ENCODE data around the gene ZNF550. TPM values are rescaled to one million over a fixed set of nuclear protein-coding genes. Genes with fewer than 3 reads are reported as not detected.
"Not testable (repeated sequence)": the region's sequence is repeated elsewhere in the genome, so short reads cannot be mapped to it uniquely, and the experiment has no call there.

The ZNF550 gene
- total and polyA plus RNA-seq, 3 experiments from 2014 or later, result 9.6 to 13.5 (median 10.3) TPM

DNA sequence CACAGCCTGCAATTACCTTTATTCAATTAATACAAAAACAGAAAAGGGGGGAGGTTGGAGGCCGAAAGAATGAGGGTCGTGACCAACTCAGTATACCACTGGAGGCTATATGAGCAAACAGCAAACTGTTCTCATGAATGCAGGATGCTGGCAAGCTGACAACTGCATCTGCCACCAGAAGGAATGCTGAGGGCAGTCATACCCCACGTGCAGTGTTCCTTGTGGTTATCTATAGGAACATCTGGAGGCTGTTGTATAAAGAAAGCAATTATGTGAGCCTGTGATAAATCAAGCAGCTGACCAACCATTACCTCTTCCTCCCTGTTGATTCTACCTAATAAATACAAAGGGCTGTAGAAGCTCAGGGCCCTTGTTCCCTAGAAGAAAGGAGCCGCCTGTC is 41.6 kb downstream of the ZNF550 start:
- H3K27ac ChIP-seq (ENCODE audit: low read depth, low read length); POLR2A ChIA-PET; H3K4me3 ChIP-seq (ENCODE audit: low read length); H3K4me1 Mint-ChIP-seq; H3K27ac Mint-ChIP-seq; H3K36me3 ChIP-seq (ENCODE audit: insufficient read depth, low read length); H3K4me1 ChIP-seq (ENCODE audit: insufficient read depth, low read length); CTCF ChIA-PET; H3K27me3 ChIP-seq (ENCODE audit: insufficient read depth, low read length, poor library complexity, severe bottlenecking); H3K27me3 Mint-ChIP-seq; DNase-seq; H3K4me3 Mint-ChIP-seq: not testable (repeated sequence)
- H3K9me3 Mint-ChIP-seq, result peaks cover 33 to 77% (median 67%) of the 10 kb centered on the region in 5 donors
- peaks cover 26% of the 10 kb centered on the region for H3K9me3 ChIP-seq (ENCODE audit: low read length)
- peaks cover 20 to 62% (median 46%) of the 10 kb centered on the region in 3 donors for H3K36me3 Mint-ChIP-seq

DNA sequence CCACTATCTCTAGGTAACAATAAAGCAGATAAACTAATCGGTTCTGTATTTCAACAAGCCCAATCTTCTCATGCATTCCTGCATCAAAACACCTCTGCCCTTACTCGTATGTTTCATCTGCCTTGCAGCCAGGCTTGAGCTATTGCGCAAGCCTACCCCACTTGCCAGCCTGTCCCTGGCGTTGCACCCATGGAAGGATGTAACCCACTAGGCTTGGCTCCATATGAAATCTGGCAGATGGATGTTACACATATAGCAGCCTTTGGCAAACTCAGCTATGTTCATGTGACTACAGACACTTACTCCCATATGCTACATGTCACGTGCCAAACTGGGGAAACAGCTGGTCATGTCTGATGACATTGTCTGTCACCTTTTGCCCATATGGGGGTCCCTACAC is 44.4 kb downstream of the ZNF550 start:
- no peaks in the 10 kb centered on the region for H3K27me3 ChIP-seq (ENCODE audit: insufficient read depth, low read length, poor library complexity, severe bottlenecking)
- Mint-ChIP-seq H3K27ac (no peak overlapping the region), H3K27me3 (peaks cover 0 to 1% of the 10 kb centered on the region in 2 donors), H3K4me3 (no peak overlapping the region), H3K36me3 (peaks cover 27 to 71% (median 57%) of the 10 kb centered on the region in 3 donors), H3K9me3 (peaks cover 46 to 87% (median 76%) of the 10 kb centered on the region in 5 donors), H3K4me1 (no peaks in the 10 kb centered on the region)
- DNase-seq, result no peak
- peaks cover 8% of the 10 kb centered on the region for H3K36me3 ChIP-seq (ENCODE audit: insufficient read depth, low read length)
- ChIA-PET POLR2A (no interaction called here), CTCF (no interaction called here)
- H3K4me1 ChIP-seq (ENCODE audit: insufficient read depth, low read length), result no peaks in the 10 kb centered on the region
- H3K4me3 ChIP-seq (ENCODE audit: low read length), result no peak overlapping the region
- no peak overlapping the region for H3K27ac ChIP-seq (ENCODE audit: low read depth, low read length)
- H3K9me3 ChIP-seq (ENCODE audit: low read length), result peaks cover 35% of the 10 kb centered on the region

DNA sequence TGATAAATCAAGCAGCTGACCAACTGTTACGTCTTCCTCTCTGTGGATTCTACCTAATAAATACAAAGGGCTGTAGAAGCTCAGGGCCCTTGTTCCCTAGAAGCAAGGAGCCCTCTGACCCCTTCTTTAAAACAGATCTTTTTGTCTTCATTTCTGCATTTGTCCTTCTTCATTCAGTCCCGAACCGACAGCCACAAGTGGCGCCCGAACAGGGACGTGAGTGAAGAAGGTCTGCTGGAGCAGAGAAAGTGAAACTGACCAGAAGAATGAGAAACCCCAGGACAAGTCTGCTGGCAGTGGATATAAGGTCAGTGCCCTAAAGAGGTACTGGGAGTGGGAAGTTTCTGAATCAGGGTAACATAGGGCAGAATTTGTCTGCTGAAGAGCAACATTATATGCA is 46.8 kb downstream of the ZNF550 start:
- ChIA-PET CTCF (no interaction called here), POLR2A (no interaction called here)
- peaks cover 61 to 90% (median 84%) of the 10 kb centered on the region in 5 donors for H3K9me3 Mint-ChIP-seq
- H3K4me3 Mint-ChIP-seq, result no peak overlapping the region
- H3K36me3 ChIP-seq (ENCODE audit: insufficient read depth, low read length), result peaks cover 8% of the 10 kb centered on the region
- peaks cover 38 to 82% (median 76%) of the 10 kb centered on the region in 3 donors for H3K36me3 Mint-ChIP-seq
- H3K27me3 ChIP-seq (ENCODE audit: insufficient read depth, low read length, poor library complexity, severe bottlenecking), result no peaks in the 10 kb centered on the region
- DNase-seq, result no peak
- H3K27ac Mint-ChIP-seq, result no peak overlapping the region
- peaks cover 42% of the 10 kb centered on the region for H3K9me3 ChIP-seq (ENCODE audit: low read length)
- H3K4me1 ChIP-seq (ENCODE audit: insufficient read depth, low read length), result no peaks in the 10 kb centered on the region
- no peak overlapping the region for H3K27ac ChIP-seq (ENCODE audit: low read depth, low read length)
- H3K27me3 Mint-ChIP-seq, result no peaks in the 10 kb centered on the region
- no peaks in the 10 kb centered on the region for H3K4me1 Mint-ChIP-seq
- no peak overlapping the region for H3K4me3 ChIP-seq (ENCODE audit: low read length)

DNA sequence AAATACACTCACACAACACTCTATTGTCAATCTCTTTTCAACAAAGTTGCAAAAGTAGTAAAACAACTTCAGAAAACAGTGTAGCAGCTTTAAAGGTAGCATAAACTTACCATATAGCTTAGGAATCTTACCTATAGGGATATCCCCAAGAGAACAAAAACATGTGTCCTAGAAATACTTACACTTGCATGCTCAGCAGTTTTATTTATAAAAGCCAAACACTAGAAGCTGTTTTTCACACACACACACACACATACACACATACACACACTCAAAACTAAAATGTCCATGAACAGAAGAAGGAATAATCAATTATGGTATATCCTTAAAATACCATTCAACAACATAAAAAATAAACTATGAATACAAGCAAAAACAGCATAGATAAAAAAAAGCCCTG is 48.2 kb downstream of the ZNF550 start:
- H3K4me3 ChIP-seq (ENCODE audit: low read length), result no peak overlapping the region
- H3K27me3 Mint-ChIP-seq, result no peaks in the 10 kb centered on the region
- H3K9me3 ChIP-seq (ENCODE audit: low read length), result peaks cover 54% of the 10 kb centered on the region
- H3K4me1 Mint-ChIP-seq, result no peaks in the 10 kb centered on the region
- DNase-seq, result no peak
- peaks cover 18% of the 10 kb centered on the region for H3K36me3 ChIP-seq (ENCODE audit: insufficient read depth, low read length)
- no peak overlapping the region for H3K27ac ChIP-seq (ENCODE audit: low read depth, low read length)
- peaks cover 58 to 92% (median 85%) of the 10 kb centered on the region in 5 donors for H3K9me3 Mint-ChIP-seq
- H3K27me3 ChIP-seq (ENCODE audit: insufficient read depth, low read length, poor library complexity, severe bottlenecking), result no peaks in the 10 kb centered on the region
- no peak overlapping the region for H3K27ac Mint-ChIP-seq
- H3K4me1 ChIP-seq (ENCODE audit: insufficient read depth, low read length), result no peaks in the 10 kb centered on the region
- H3K4me3 Mint-ChIP-seq, result no peak overlapping the region
- CTCF ChIA-PET, result no interaction called here
- POLR2A ChIA-PET, result interaction anchor here (0.6 kb wide), 1 partner anchor 802 kb away, joined by 3 read pairs; no protein-coding TSS in a partner anchor
- H3K36me3 Mint-ChIP-seq, result peaks cover 36 to 84% (median 79%) of the 10 kb centered on the region in 3 donors

DNA sequence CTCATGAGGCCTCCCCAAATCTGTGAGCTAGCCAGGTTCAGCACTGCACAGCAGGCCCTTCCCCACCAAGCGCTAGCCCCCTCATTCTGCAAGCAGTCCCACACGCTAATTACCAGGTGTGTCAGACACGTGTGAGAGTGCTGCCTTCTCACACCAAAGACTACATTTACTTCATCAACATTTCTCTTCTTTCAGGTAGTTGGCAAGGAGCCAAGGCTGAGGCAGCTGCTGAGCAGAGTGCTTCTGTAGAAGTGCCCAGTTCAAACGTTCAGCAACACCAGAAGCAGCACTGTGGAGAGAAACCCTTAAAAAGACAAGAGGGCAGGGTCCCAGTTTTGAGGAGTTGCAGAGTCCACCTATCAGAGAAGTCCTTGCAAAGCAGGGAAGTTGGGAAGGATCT is 53.5 kb downstream of the ZNF550 start:
- Histone ChIP-seq H3K36me3 (ENCODE audit: insufficient read depth, low read length) (peaks cover 38% of the 10 kb centered on the region), H3K27me3 (ENCODE audit: insufficient read depth, low read length, poor library complexity, severe bottlenecking) (no peaks in the 10 kb centered on the region), H3K4me1 (ENCODE audit: insufficient read depth, low read length) (peaks cover 3% of the 10 kb centered on the region), H3K27ac (ENCODE audit: low read depth, low read length) (no peak overlapping the region), H3K9me3 (ENCODE audit: low read length) (peaks cover 39% of the 10 kb centered on the region), H3K4me3 (ENCODE audit: low read length) (no peak overlapping the region)
- Mint-ChIP-seq H3K4me1 (peaks cover 14 to 23% (median 18%) of the 10 kb centered on the region in 3 donors), H3K27me3 (no peaks in the 10 kb centered on the region), H3K4me3 (no peak overlapping the region), H3K36me3 (peaks cover 52 to 87% (median 85%) of the 10 kb centered on the region in 3 donors), H3K27ac (peak overlapping the region in 1 of 8 donors; percentile 78), H3K9me3 (peaks cover 35 to 91% (median 78%) of the 10 kb centered on the region in 5 donors)
- CTCF ChIA-PET, result no interaction called here
- DNase-seq, result no peak
- POLR2A ChIA-PET, result no interaction called here

DNA sequence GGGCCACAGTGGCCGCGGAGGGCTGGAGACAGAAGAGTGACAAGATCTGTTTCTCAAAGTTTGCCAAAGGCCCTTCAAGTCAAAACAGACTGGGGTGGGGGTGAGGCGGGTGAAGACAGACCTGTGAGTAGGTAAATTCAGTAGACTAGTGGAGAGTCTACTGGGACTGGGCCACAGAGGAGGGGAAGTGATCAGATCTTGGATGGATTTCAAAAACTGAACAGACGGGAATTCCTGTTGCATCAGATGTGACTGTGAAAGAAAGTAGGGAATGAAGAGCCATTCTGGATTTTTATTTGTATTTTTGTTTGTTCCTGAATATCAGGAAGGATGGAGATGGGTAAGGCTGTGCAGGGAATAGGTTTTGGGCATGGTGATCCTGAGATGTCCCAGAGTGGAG is 59.3 kb downstream of the ZNF550 start:
- DNase-seq; H3K27ac ChIP-seq (ENCODE audit: low read depth, low read length); H3K27me3 Mint-ChIP-seq; H3K27me3 ChIP-seq (ENCODE audit: insufficient read depth, low read length, poor library complexity, severe bottlenecking); CTCF ChIA-PET: not testable (repeated sequence)
- Mint-ChIP-seq H3K9me3 (peaks cover 15 to 81% (median 60%) of the 10 kb centered on the region in 5 donors), H3K4me1 (peaks cover 29 to 36% (median 34%) of the 10 kb centered on the region in 3 donors), H3K27ac (peak overlapping the region; percentile 46 to 89 (median 84)), H3K4me3 (peak overlapping the region; percentile 51 to 93 (median 73)), H3K36me3 (peaks cover 36 to 63% (median 50%) of the 10 kb centered on the region in 3 donors)
- Histone ChIP-seq H3K4me1 (ENCODE audit: insufficient read depth, low read length) (peaks cover 11% of the 10 kb centered on the region), H3K4me3 (ENCODE audit: low read length) (peak overlapping the region; percentile 40), H3K36me3 (ENCODE audit: insufficient read depth, low read length) (peaks cover 18% of the 10 kb centered on the region), H3K9me3 (ENCODE audit: low read length) (peaks cover 14% of the 10 kb centered on the region)
- POLR2A ChIA-PET, result interaction anchor here (1.0 kb wide), 1 partner anchor 13 kb away, joined by 5 read pairs; the partner anchor contains the start of gene ZNF419

- Mint-ChIP-seq H3K9me3 (peaks cover 18 to 80% (median 61%) of the 10 kb centered on the region in 5 donors), H3K36me3 (peaks cover 35 to 63% (median 49%) of the 10 kb centered on the region in 3 donors), H3K4me3 (peak within 1 kb of the TSS; percentile 51 to 93 (median 73)), H3K4me1 (peaks cover 29 to 36% (median 34%) of the 10 kb centered on the region in 3 donors), H3K27ac (peak within 1 kb of the TSS; percentile 84 to 97 (median 91))
- peak within 1 kb of the TSS; percentile 48 for H3K27ac ChIP-seq (ENCODE audit: low read depth, low read length)
- POLR2A ChIA-PET, result interaction anchor here (0.7 to 1.0 kb wide), 2 partner anchors 12 to 23 kb away, joined by 3 to 5 read pairs; partner anchors contain the start of genes ZNF419 and ZNF772
- DNase-seq, result peak; percentile 91 to 98 (median 93)
- H3K36me3 ChIP-seq (ENCODE audit: insufficient read depth, low read length), result peaks cover 13% of the 10 kb centered on the region
- H3K4me3 ChIP-seq (ENCODE audit: low read length), result peak within 1 kb of the TSS; percentile 40
- H3K4me1 ChIP-seq (ENCODE audit: insufficient read depth, low read length), result peaks cover 11% of the 10 kb centered on the region
- CTCF ChIA-PET; H3K27me3 Mint-ChIP-seq; H3K27me3 ChIP-seq (ENCODE audit: insufficient read depth, low read length, poor library complexity, severe bottlenecking): not testable (repeated sequence)
- H3K9me3 ChIP-seq (ENCODE audit: low read length), result peaks cover 17% of the 10 kb centered on the region
Measured at GRCh38 chr19:57499680-57500395, 59.8 kb downstream of the ZNF550 start, which contains the start of gene ZNF773. Gene ZNF773, plus strand, starts transcription at chr19:57499938. Its CDS starts 143 bp downstream, at chr19:57500081.

DNA sequence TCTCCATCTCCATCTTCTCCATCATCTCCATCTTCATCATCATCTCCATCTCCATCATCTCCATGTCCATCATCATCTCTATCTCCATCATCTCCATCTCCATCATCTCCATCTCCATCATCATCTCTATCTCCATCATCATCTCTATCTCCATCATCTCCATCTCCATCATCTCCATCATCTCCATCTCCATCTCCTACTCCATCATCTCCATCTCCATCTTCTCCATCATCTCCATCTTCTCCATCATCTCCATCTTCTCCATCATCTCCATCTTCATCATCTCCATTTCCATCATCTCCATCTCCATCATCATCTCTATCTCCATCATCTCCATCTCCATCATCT is 60.4 kb downstream of the ZNF550 start:
- CTCF ChIA-PET; H3K27me3 Mint-ChIP-seq; H3K27ac ChIP-seq (ENCODE audit: low read depth, low read length); H3K4me3 ChIP-seq (ENCODE audit: low read length); DNase-seq; H3K27me3 ChIP-seq (ENCODE audit: insufficient read depth, low read length, poor library complexity, severe bottlenecking): not testable (repeated sequence)
- peak overlapping the region; percentile 51 to 93 (median 73) for H3K4me3 Mint-ChIP-seq
- H3K4me1 Mint-ChIP-seq, result peaks cover 29 to 35% (median 34%) of the 10 kb centered on the region in 3 donors
- H3K36me3 Mint-ChIP-seq, result peaks cover 37 to 63% (median 49%) of the 10 kb centered on the region in 3 donors
- POLR2A ChIA-PET, result interaction anchor here (0.7 to 1.0 kb wide), 2 partner anchors 12 to 22 kb away, joined by 3 to 5 read pairs; partner anchors contain the start of genes ZNF419 and ZNF772
- peaks cover 24 to 80% (median 64%) of the 10 kb centered on the region in 5 donors for H3K9me3 Mint-ChIP-seq
- H3K36me3 ChIP-seq (ENCODE audit: insufficient read depth, low read length), result peaks cover 11% of the 10 kb centered on the region
- H3K9me3 ChIP-seq (ENCODE audit: low read length), result peaks cover 16% of the 10 kb centered on the region
- H3K27ac Mint-ChIP-seq, result peak overlapping the region; percentile 34 to 97 (median 84)
- H3K4me1 ChIP-seq (ENCODE audit: insufficient read depth, low read length), result peaks cover 11% of the 10 kb centered on the region

Measured in CD8-positive, alpha-beta memory T cell (primary cell).